GM18520 (cell line): ENCODE measurements around the gene PARP9.

Source experiments
- ATAC-seq: cut with Tn5 transposase; IDR thresholded peaks from one replicate; pipeline ENCODE4 v1.9.1; 2021; ENCODE audit not compliant: unreplicated experiment

PARP9 gene

GRCh38 chr3:122488262-122488973 lies 75.7 kb downstream of the PARP9 start:
- ATAC-seq = no peak

- ATAC-seq = no peak
Measured at GRCh38 chr3:122484985-122485384, 79.1 kb downstream of the PARP9 start.

- ATAC-seq = no peak
Measured at GRCh38 chr3:122481390-122481789, 82.7 kb downstream of the PARP9 start.
